Activated CD4-positive, alpha-beta T cell treated with anti-CD3 and anti-CD28 coated beads for 4 hours (primary cell): ENCODE results near the gene GFER.

Source experiments
- DNase-seq, 2 donors: peaks; one replicate each; pipeline ENCODE4 v3.0.0-alpha.2; 2020

GFER gene

GRCh38 chr16:1991948-1992703, 8.1 kb downstream of the GFER start:
- peak; percentile 98 to 99 for DNase-seq

- DNase-seq, result no peak
These were observed 8.8 kb downstream of the GFER start for GRCh38 chr16:1992704-1993317.

DNA sequence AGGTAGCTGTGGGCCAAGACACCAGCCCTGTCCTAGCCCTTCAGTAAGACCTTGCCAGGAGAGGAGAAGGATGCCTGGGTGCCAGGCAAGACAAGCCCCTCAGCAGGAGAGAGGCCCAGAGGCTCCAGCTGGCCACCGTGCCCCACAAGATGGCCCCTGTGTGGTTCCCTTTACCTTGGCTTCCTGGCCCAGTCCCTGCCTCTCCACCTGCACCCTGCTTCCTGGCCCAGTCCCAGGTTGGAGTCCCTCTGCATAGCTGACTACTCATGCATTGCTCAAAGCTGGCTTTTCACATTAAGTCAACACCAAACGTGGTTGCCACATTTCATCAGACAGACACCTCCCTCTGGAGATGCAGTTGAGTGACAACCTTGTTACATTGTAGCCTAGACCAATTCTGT, 9.7 kb downstream of the GFER start:
- no peak for DNase-seq

DNA sequence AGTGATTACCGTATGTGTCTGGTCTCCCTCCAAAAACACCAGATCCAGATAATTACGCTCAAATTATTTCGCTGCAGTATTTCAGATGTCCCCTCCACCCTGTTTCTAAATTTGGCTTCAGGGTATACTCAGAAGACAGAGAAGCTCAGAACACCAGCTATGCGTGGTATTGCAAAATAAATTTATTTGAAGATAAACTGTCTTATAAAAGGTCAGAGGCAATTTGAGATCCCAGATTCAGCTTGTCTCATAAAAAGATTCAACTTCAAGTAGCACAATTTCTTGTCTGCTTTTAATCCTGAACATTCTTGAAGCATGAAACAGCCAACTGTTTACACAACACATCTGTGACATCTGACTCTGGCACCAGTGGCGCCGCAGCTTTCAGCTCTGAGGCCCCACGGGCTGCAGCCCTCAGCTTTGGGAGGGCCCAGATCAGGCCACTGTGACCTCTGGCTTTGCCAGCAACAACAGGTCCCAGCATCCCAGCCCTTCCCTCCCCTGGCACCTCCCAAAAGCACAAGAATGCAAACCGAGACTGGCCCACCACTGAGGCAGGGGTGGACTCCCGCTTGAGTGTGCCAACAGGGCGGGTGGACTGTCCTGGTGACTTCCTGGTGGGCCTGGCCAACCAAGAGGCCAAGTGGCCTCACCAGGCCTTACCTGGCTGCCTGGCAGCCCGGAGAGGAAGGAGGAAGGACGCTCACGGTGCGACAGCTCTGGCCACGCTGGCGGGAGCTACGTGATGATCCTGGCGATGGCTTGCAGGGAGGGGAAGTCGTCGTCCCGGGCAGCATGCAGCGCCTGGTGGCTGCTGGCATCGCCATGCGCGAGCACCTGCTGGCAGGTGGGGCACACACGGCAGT, 13.7 kb downstream of the GFER start:
- no peak for DNase-seq

GRCh38 chr16:1998360-1998835, 14.4 kb downstream of the GFER start:
- DNase-seq, result no peak

DNA sequence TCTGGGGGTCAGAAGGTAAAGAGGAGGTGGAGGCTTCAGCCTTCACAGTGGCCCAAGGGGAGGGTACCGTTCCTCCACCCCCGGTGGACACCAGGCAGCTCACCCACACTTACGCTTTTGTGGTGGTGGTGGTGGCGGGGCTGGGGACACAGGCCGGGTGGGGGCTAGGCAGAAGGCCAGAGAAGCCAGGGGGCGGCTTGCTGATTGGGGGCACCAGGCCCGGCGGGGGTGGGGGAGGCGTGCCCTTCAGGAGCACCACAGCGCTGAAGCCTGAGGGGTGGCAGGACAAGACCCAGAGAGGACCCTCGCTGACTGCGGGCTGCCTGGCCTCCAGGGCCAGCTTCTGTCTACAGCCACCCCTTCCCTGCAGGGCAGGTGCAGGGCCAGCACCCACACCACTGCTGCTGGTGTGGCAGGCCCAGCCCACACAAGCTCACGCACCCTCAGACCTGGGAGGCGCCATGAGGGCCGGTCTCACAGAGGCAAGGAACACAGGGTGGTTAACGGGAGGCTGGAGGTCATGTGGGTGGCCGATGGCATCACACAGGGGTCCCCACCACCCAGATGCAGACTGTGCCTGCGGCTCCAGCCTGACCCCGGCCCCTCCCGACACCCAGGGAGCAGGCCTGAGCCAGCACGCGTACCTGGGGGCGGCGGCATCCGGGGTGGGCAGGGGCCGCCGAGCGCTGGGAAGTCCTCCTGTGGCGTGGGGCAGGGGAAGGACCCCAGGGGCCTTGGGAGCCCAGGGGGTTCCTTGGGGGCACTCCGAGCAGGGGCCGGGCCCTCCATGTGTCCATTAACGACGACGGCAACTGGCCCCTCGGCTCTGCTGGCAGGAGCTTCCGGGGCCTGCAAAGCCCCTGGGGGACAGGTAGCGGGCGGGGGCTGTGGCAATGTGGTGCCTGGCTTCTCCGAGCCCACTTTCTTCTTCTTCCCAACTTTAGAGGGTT, 15.1 kb downstream of the GFER start:
- DNase-seq, result no peak

DNA sequence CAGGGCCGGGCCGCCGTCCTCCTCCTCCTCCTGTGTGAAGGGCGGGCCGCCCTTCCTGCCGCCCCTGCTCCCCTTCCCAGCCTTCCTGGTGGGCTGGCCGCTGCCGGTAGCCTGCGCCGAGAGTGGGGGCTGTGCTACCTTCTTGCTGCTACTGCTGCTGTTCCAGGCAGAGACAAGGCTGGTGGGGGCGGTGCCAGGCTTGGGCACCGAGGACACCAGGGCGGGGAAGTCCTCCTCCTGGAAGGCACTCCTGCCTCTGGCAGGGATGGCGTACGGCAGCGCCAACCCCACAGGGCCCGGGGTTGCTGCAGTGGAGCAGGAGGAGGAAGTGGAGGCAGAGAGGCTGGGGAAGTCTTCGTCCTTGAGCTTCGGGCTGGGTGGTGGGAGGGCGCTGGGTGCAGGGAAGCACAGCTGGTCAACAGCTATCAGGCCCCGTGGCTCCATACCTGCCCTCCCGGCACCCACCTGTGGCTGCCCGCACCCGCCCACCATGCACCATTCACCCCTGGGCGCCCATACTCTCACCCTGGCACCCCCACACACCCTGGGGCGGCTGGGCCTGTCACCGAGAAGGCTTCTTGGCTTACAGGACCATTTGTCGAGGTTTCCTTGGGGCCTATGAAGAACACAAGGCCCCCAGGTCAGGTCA, 16.0 kb downstream of the GFER start:
- no peak for DNase-seq

DNA sequence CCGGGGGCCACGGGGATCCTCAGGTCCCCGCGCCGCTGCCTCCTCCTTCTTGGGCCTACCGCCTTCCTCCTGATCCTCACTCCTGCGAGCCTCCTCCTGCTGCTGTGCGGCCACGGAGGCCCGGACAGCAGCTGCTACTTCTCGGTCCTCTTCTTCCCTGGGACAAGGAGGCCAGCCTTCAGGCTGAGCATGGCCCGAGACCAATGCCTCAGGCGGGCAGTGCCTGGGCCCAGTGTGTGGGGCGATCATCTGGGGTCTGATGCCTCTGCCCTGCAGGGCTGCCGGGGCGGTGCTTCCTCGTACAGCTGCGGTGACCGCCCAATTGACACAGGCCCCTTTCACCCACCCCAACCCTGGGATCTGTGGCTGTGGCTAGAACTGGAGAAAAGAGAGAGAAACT, 17.0 kb downstream of the GFER start:
- no peak for DNase-seq

- DNase-seq, result no peak
These were observed 17.7 kb downstream of the GFER start for GRCh38 chr16:2001456-2002355.

GRCh38 chr16:2002406-2003230, 18.6 kb downstream of the GFER start:
- DNase-seq, result no peak

DNA sequence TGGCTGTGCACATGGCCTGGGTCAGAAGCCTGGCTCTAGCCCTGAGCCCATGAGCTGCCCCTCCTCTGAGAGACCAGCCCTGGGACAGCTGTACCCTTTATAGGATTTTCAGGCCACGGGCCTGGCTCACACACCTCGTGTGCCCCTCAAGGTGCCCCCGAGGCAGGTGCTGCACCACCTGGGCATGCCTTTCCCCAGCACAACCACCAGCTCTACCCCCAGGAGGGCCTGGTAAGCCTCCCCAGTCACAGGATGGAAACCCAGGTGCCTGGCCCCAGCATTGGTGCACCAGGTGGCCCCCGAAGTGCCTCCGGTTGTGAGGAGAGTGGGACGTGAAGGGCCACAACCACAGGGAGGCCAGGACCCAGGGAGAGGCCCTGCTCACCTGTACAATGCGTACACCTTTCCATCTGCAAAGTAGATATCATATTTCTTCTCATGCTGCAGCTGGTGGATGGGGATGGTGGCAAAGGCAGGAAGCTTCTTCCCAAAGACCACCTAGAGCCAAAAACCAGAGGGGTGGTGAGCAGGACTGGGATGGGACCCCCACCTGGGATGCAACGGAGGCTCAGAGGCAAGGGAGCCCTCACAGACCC, 19.3 kb downstream of the GFER start:
- DNase-seq, result no peak

- peak; percentile 85 to 86 for DNase-seq
These were observed 20.0 kb downstream of the GFER start for GRCh38 chr16:2003827-2004641.

GRCh38 chr16:2004795-2005517, 21.0 kb downstream of the GFER start:
- DNase-seq, result no peak

DNA sequence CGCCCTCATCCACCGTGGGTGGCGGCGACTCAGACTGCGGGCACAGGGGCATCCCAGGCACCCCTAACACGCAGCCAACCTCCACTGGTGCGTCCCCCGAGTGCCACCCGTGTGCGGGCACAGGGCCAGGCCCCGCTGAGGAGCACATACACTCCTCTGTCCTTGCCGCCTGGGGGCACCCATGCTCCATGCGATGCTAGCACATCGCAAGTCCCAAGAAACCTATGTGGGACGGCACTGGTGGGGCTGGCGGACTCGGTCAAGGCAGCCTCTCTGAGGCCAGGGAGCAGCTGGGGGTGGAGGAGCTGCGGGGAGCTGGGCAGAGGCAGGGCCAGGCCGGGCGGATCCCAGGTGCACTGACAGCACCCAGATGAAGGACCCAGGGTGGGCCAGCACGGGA, 21.7 kb downstream of the GFER start:
- no peak for DNase-seq

DNA sequence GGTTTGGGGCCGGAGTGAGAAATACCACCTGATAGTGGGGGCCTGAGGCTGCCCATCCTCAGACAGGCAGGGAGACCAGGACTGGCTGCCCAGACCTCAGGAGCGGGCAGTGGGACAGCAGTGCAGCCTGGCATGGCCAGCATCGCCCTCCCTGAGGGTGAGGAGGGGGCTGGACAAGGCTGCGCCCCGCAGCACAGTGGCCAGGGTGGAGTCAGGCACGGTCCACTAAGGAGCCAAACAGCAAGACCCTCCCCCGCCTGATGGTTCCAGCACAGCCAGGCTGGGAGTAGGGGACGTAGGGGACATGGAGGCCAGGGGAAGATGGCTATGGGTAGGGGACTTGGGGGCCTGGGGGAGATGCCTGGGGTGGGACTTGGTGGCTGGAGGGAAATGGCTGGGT, 22.3 kb downstream of the GFER start:
- no peak for DNase-seq

- DNase-seq, result no peak
These were observed 23.3 kb downstream of the GFER start for GRCh38 chr16:2007081-2007836.

- DNase-seq, result no peak
These were observed 24.1 kb downstream of the GFER start for GRCh38 chr16:2008009-2008526.
